WERI-Rb-1 (cell line): ENCODE measurements around the gene BPIFB4.
"Not testable (repeated sequence)": the region's sequence is repeated elsewhere in the genome, so short reads cannot be mapped to it uniquely, and the experiment has no call there.

Source experiments
- DNase-seq: peaks from one replicate; pipeline ENCODE4 v3.0.0-alpha.2; 2020
- H3K27ac ChIP-seq: fragments of 250-450 bp; sonication (Bioruptor Pico); 2 replicates; pipeline ENCODE4 v1.5.1; 2020; ENCODE audit warnings: mild to moderate bottlenecking, moderate library complexity
- H3K27me3 ChIP-seq: fragments of 250-450 bp; sonication (Bioruptor Pico); 2 replicates; pipeline ENCODE4 v1.5.1; 2021; ENCODE audit warnings: mild to moderate bottlenecking, low read depth, moderate library complexity; ENCODE audit not compliant: insufficient read depth, severe bottlenecking
- H3K36me3 ChIP-seq: fragments of 250-450 bp; sonication (Bioruptor Pico); 2 replicates; pipeline ENCODE4 v1.5.1; 2020; ENCODE audit warnings: mild to moderate bottlenecking, moderate library complexity
- H3K4me3 ChIP-seq: 2 replicates; pipeline ENCODE4 v1.5.1; 2011; ENCODE audit warnings: low read depth, mild to moderate bottlenecking, control low read depth, low read length
- H3K9me3 ChIP-seq: fragments of 250-450 bp; sonication (Bioruptor Pico); 2 replicates; pipeline ENCODE4 v1.5.1; 2021; ENCODE audit warnings: mild to moderate bottlenecking, moderate library complexity; ENCODE audit not compliant: severe bottlenecking
- CTCF ChIP-seq: IDR thresholded peaks from 2 replicates; pipeline ENCODE4 v1.5.1; 2011; ENCODE audit warnings: low read depth, mild to moderate bottlenecking, control low read depth, inconsistent platforms, low read length

BPIFB4 gene

GRCh38 chr20:33043731-33044181 is 35.7 kb upstream of the BPIFB4 start:
- Histone ChIP-seq H3K27ac (no peak overlapping the region), H3K36me3 (no peaks in the 10 kb centered on the region), H3K4me3 (no peak overlapping the region), H3K9me3 (peaks cover 11% of the 10 kb centered on the region), H3K27me3 (no peaks in the 10 kb centered on the region)
- TF ChIP-seq CTCF = no peak
- DNase-seq = no peak

- peaks cover 11% of the 10 kb centered on the region for H3K9me3 ChIP-seq
- not testable (repeated sequence) for H3K36me3 ChIP-seq, H3K27me3 ChIP-seq, H3K4me3 ChIP-seq, DNase-seq, H3K27ac ChIP-seq
These were observed 34.2 kb upstream of the BPIFB4 start for GRCh38 chr20:33045129-33045721.

GRCh38 chr20:33046412-33046811 is 33.0 kb upstream of the BPIFB4 start:
- no peaks in the 10 kb centered on the region for H3K27me3 ChIP-seq
- peaks cover 11% of the 10 kb centered on the region for H3K9me3 ChIP-seq
- H3K36me3 ChIP-seq = no peaks in the 10 kb centered on the region
- TF ChIP-seq CTCF = no peak
- no peak overlapping the region for H3K4me3 ChIP-seq
- no peak for DNase-seq
- no peak overlapping the region for H3K27ac ChIP-seq

DNA sequence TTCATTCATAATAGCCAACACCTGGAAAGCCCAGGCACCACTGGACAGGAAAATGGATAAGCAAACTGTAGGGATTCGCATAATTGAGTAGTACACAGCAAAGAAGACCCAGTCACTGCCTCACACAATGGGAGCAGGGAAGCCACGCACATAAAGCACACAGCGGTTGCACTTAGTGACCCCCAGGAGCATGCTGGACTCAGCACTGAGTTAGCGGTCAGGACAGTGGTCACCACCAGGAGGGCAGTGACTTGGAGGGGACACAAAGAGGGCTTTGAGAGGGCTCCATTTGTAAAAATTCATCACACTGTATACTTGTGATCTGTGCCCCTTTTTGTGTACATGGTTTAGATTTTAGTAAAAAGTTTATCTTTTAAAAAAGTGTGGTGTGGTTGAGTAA is 28.1 kb upstream of the BPIFB4 start:
- no peaks in the 10 kb centered on the region for H3K27me3 ChIP-seq
- H3K4me3 ChIP-seq = no peak overlapping the region
- no peak for DNase-seq
- no peak for TF ChIP-seq CTCF
- no peak overlapping the region for H3K27ac ChIP-seq
- no peaks in the 10 kb centered on the region for H3K36me3 ChIP-seq
- H3K9me3 ChIP-seq = no peaks in the 10 kb centered on the region

DNA sequence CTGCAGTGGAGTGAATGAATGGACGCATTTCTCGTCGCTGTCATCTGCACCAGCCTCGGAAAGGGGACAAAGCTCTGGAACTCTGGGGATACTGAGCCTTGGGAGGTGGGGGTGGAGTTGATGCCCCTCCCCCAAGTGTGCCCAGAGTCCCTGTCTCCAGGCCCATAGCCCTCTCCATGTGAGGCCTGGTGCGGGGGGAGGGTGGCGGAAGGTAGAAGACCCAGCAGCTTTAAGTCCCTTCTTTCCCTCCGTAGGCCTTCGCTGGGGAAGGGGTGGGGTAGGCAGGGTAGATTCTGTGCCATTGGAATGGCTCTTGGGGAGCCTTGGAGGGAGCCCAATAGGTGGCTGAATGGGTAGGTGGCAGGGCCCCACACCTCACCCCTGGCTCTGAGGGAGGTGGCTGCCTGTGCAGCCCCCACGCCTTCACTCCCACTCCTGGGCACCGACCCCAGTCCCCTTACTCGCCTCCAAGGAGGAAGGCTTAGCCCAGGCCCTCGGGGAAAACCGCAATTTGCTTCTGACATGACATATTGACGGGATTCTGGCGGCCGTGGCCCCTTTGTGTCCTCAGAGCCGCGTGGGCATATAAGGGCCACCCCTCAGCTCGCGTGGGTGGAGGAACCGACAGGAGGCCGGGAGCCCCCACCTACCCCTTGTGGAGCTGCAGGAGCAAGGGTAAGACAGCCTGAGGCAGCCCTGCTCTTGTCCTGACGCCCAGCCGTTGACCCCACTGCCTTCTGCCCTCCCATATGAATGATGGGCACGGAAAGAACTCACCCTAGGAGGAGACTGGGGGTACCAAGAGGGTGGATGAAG is 25.9 kb upstream of the BPIFB4 start, which contains the start of gene BPIFB3:
TSS of gene BPIFB3 (plus strand) at position 613 of the 816 bp plus-strand sequence. CDS start 1,533 bp downstream, outside the sequence.
- Histone ChIP-seq H3K4me3 (no peak within 1 kb of the TSS), H3K36me3 (no peaks in the 10 kb centered on the region), H3K9me3 (no peaks in the 10 kb centered on the region), H3K27ac (no peak within 1 kb of the TSS), H3K27me3 (no peaks in the 10 kb centered on the region)
- DNase-seq = no peak
- TF ChIP-seq CTCF = no peak

DNA sequence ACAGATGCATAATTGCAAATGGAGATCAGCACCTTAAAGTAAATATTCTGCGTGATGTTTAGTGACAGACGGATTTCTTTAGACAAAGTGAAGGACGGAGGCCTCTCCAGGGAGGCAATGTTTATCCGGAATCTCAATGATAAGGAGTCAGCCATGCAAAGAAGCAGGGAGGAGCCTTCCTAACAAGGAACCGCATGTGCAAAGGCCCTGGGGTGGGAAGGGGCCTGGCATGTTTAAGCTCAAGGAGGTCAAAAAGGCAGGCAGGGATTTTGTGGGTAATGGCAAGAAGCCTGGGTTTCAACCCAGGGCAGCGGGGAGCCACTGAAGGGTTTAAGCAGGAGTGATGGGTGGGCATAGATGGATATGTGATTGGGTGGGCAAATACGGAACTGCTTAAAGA is 25.1 kb upstream of the BPIFB4 start:
- no peaks in the 10 kb centered on the region for H3K36me3 ChIP-seq

More for the DNA sequence above, 25.1 kb upstream of the BPIFB4 start:
- no peak overlapping the region for H3K27ac ChIP-seq
- no peak for DNase-seq
- H3K4me3 ChIP-seq = no peak overlapping the region
- TF ChIP-seq CTCF = no peak
- H3K9me3 ChIP-seq = no peaks in the 10 kb centered on the region
- H3K27me3 ChIP-seq = no peaks in the 10 kb centered on the region
